Astrocyte of the spinal cord (primary cell): ENCODE data around the gene ATP2B2.

Source experiments
- DNase-seq: peaks from one replicate; pipeline ENCODE4 v3.0.0; 2011; ENCODE audit warnings: low read depth, low spot score
- H3K4me3 ChIP-seq: 2 replicates; pipeline ENCODE4 v1.5.1; 2011; ENCODE audit warnings: low read depth, mild to moderate bottlenecking, low read length, moderate library complexity
- CTCF ChIP-seq: IDR thresholded peaks from 2 replicates; pipeline ENCODE4 v1.5.1; 2012; ENCODE audit warnings: low read depth, mild to moderate bottlenecking, low read length, inconsistent platforms
- in situ Hi-C: cut with HindIII; loops from 2 replicates; pipeline ENCODE4 v1.10.0; 2017; ENCODE audit warnings: low sequenced_read_pairs

Gene ATP2B2

GRCh38 chr3:10361375-10361774 is 144.0 kb downstream of the ATP2B2 start:
- in situ Hi-C loops, result no loop called here
- no peak for DNase-seq
- no peak overlapping the region for H3K4me3 ChIP-seq
- TF ChIP-seq CTCF, result no peak

- TF ChIP-seq CTCF, result no peak
- in situ Hi-C loops, result no loop called here
These were observed 144.9 kb downstream of the ATP2B2 start for GRCh38 chr3:10360478-10360877.

GRCh38 chr3:10359761-10360161 is 145.6 kb downstream of the ATP2B2 start:
- H3K4me3 ChIP-seq, result no peak overlapping the region
- DNase-seq, result no peak
- TF ChIP-seq CTCF, result no peak
- in situ Hi-C loops, result no loop called here

More at GRCh38 chr3:10360478-10360877, 144.9 kb downstream of the ATP2B2 start:
- no peak for DNase-seq
- no peak overlapping the region for H3K4me3 ChIP-seq

GRCh38 chr3:10358309-10358980 is 146.9 kb downstream of the ATP2B2 start:
- DNase-seq, result no peak
- in situ Hi-C loops, result no loop called here
- TF ChIP-seq CTCF, result no peak
- H3K4me3 ChIP-seq, result no peak overlapping the region

- no peak overlapping the region for H3K4me3 ChIP-seq
- peak; percentile 91 for DNase-seq
- no peak for TF ChIP-seq CTCF
- in situ Hi-C loops, result no loop called here
These were observed 147.6 kb downstream of the ATP2B2 start for GRCh38 chr3:10357592-10358308.

GRCh38 chr3:10357095-10357494 is 148.3 kb downstream of the ATP2B2 start:
- in situ Hi-C loops, result no loop called here
- no peak for TF ChIP-seq CTCF
- no peak for DNase-seq
- H3K4me3 ChIP-seq, result no peak overlapping the region
